ENCODE measurements around the gene ATP1B4. TPM values are rescaled to one million over a fixed set of nuclear protein-coding genes. Genes with fewer than 3 reads are reported as not detected.

The ATP1B4 gene
- total RNA-seq, 1 experiment from 2014 or later: not detected

DNA sequence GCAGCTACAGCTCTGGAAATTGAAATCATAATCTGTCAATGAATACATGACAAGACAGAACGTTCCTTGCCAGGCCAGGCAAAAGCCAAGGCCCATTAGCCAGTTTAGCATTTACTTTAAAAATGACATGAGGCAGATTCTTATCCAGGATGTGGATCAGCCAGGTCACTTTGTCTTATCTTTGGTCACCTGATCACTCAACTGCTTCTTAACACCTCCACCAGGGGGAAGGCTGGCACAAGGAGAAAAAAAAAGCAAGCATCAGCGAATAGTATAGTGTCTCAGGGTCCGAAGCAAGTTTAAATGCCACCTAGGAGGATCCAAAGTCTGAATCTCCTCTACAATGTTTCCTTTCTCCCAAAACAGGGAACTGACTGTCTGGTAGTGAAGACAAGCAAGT is 18.8 kb downstream of the ATP1B4 start:
- DNase-seq: peak; percentile 43
- H3K27ac Mint-ChIP-seq (ENCODE audit: unreplicated experiment): no peak overlapping the region
- intact Hi-C loops (cut with micrococcal nuclease; ENCODE audit: unreplicated experiment): loop anchor here (1.0 to 2.0 kb wide), 2 partner anchors 72 to 95 kb away; no protein-coding TSS in a partner anchor
- CTCF ChIA-PET: interaction anchor here (0.9 to 2.0 kb wide), 4 partner anchors 65 to 105 kb away, joined by 4 to 8 read pairs (median 4); no protein-coding TSS in a partner anchor
- H3K36me3 Mint-ChIP-seq (ENCODE audit: insufficient read depth, unreplicated experiment): peaks cover 4% of the 10 kb centered on the region
- H3K4me1 Mint-ChIP-seq (ENCODE audit: low read depth, unreplicated experiment): peaks cover 10% of the 10 kb centered on the region
- no peak overlapping the region for H3K4me3 Mint-ChIP-seq (ENCODE audit: low read depth, unreplicated experiment)
- TF ChIP-seq CTCF (IDR thresholded peaks at IDR 0.05; ENCODE audit: unreplicated experiment): peak; percentile 43
- H3K9me3 Mint-ChIP-seq (ENCODE audit: low read depth, unreplicated experiment): no peaks in the 10 kb centered on the region
- H3K27me3 Mint-ChIP-seq (ENCODE audit: unreplicated experiment): peaks cover 9% of the 10 kb centered on the region
- BruUV-seq (replicated peaks): no TSS peak

DNA sequence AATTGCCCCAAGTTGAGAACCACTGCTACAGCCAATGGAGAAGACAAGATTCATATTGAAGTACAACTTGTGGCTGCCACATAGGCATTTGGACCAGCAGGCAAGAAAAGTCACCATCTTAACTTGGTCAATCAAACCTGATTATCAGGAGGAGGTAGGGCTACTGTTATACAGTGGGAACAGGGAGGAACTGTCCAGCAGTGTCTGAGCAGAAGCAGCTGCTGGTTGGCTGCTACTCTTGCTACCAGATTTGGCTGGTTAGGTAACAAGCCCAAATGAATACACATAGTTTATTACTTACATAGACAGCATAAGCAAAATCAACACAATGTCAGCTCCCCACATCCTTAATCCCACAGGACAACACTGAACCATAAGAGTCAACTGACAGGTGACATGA is 39.4 kb downstream of the ATP1B4 start:
- H3K36me3 Mint-ChIP-seq (ENCODE audit: insufficient read depth, unreplicated experiment): no peaks in the 10 kb centered on the region

DNA sequence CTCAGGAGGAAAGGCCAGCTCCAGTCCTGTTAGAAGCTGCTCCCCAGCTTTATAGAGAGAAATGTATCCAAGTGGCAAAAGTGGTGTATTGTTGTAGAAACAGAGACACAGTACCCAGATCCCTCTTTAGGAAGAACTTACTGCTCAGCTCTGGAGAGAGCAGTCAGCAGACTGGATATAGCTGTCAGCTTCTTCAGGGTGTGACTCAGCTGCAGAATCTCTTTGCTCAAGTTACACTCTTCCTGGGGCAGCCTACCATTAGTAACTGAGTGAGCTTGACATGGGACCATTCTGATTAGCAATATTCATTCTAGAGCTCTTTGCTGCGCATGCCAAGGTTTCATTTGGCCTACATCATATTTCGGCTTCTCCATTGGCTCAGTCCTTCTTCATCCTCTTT is 40.5 kb downstream of the ATP1B4 start:
- intact Hi-C loops (cut with micrococcal nuclease; ENCODE audit: unreplicated experiment): no loop called here
- H3K27me3 Mint-ChIP-seq (ENCODE audit: unreplicated experiment): peaks cover 52% of the 10 kb centered on the region
- CTCF ChIA-PET: no interaction called here
- BruUV-seq (replicated peaks): no TSS peak
- H3K27ac Mint-ChIP-seq (ENCODE audit: unreplicated experiment): no peak overlapping the region
- no peaks in the 10 kb centered on the region for H3K4me1 Mint-ChIP-seq (ENCODE audit: low read depth, unreplicated experiment)
- TF ChIP-seq CTCF (IDR thresholded peaks at IDR 0.05; ENCODE audit: unreplicated experiment): no peak
- H3K36me3 Mint-ChIP-seq (ENCODE audit: insufficient read depth, unreplicated experiment): no peaks in the 10 kb centered on the region
- no peak overlapping the region for H3K4me3 Mint-ChIP-seq (ENCODE audit: low read depth, unreplicated experiment)
- DNase-seq: no peak
- H3K9me3 Mint-ChIP-seq (ENCODE audit: low read depth, unreplicated experiment): peaks cover 7% of the 10 kb centered on the region

More for the DNA sequence above, 39.4 kb downstream of the ATP1B4 start:
- CTCF ChIA-PET: no interaction called here
- Mint-ChIP-seq H3K27ac (ENCODE audit: unreplicated experiment) (no peak overlapping the region), H3K4me1 (ENCODE audit: low read depth, unreplicated experiment) (no peaks in the 10 kb centered on the region), H3K9me3 (ENCODE audit: low read depth, unreplicated experiment) (peaks cover 5% of the 10 kb centered on the region), H3K4me3 (ENCODE audit: low read depth, unreplicated experiment) (no peak overlapping the region), H3K27me3 (ENCODE audit: unreplicated experiment) (peaks cover 44% of the 10 kb centered on the region)
- no peak for DNase-seq
- BruUV-seq (replicated peaks): no TSS peak
- intact Hi-C loops (cut with micrococcal nuclease; ENCODE audit: unreplicated experiment): no loop called here
- TF ChIP-seq CTCF (IDR thresholded peaks at IDR 0.05; ENCODE audit: unreplicated experiment): no peak

DNA sequence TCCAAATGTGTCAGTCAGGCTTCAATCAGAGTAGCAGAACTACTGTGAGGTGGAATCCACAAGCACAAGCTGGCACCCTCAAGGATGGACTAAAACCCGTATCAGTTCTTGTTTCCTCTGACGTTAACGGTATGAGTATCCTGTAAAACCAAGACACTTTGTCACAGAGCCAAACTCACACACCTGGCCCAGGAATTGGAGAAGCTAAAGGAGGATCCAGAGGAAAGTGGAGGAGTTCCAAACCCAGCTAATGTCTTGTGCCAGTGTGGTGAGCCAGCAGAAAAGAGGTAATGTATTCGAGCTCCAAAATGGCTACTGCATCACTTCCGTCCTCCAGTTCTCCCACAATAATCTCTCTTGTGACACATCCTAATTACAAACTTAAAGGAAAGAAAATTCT is 44.7 kb downstream of the ATP1B4 start:
- H3K27ac Mint-ChIP-seq (ENCODE audit: unreplicated experiment): no peak overlapping the region
- no peaks in the 10 kb centered on the region for H3K36me3 Mint-ChIP-seq (ENCODE audit: insufficient read depth, unreplicated experiment)
- peaks cover 40% of the 10 kb centered on the region for H3K27me3 Mint-ChIP-seq (ENCODE audit: unreplicated experiment)
- no peak for DNase-seq
- no TSS peak for BruUV-seq (replicated peaks)
- no peak for TF ChIP-seq CTCF (IDR thresholded peaks at IDR 0.05; ENCODE audit: unreplicated experiment)
- H3K9me3 Mint-ChIP-seq (ENCODE audit: low read depth, unreplicated experiment): peaks cover 10% of the 10 kb centered on the region
- CTCF ChIA-PET: interaction anchor here (1.1 kb wide), 1 partner anchor 16 kb away, joined by 3 read pairs; no protein-coding TSS in a partner anchor
- no peaks in the 10 kb centered on the region for H3K4me1 Mint-ChIP-seq (ENCODE audit: low read depth, unreplicated experiment)
- intact Hi-C loops (cut with micrococcal nuclease; ENCODE audit: unreplicated experiment): no loop called here
- no peak overlapping the region for H3K4me3 Mint-ChIP-seq (ENCODE audit: low read depth, unreplicated experiment)

Measured in Calu3 (cell line).